ENCODE results near the gene BCL6.

Gene BCL6

GRCh38 chr3:187737368-187738070 lies 7.7 kb downstream of the BCL6 start:
- TF ChIP-seq CTCF (IDR thresholded peaks at IDR 0.05; ENCODE audit: borderline replicate concordance, insufficient read depth, low read depth, low read length), result no peak
- H3K4me3 ChIP-seq (ENCODE audit: low read depth, low read length), result no peak overlapping the region

- H3K4me3 ChIP-seq (ENCODE audit: low read depth, low read length), result no peak overlapping the region
- TF ChIP-seq CTCF (IDR thresholded peaks at IDR 0.05; ENCODE audit: borderline replicate concordance, insufficient read depth, low read depth, low read length), result no peak
Measured at GRCh38 chr3:187737006-187737367, 8.3 kb downstream of the BCL6 start.

GRCh38 chr3:187736418-187736871 lies 8.8 kb downstream of the BCL6 start:
- TF ChIP-seq CTCF (IDR thresholded peaks at IDR 0.05; ENCODE audit: borderline replicate concordance, insufficient read depth, low read depth, low read length), result no peak
- no peak overlapping the region for H3K4me3 ChIP-seq (ENCODE audit: low read depth, low read length)

- no peak overlapping the region for H3K4me3 ChIP-seq (ENCODE audit: low read depth, low read length)
- TF ChIP-seq CTCF (IDR thresholded peaks at IDR 0.05; ENCODE audit: borderline replicate concordance, insufficient read depth, low read depth, low read length), result no peak
Measured at GRCh38 chr3:187735837-187736236, 9.4 kb downstream of the BCL6 start.

- TF ChIP-seq CTCF (IDR thresholded peaks at IDR 0.05; ENCODE audit: borderline replicate concordance, insufficient read depth, low read depth, low read length), result no peak
- H3K4me3 ChIP-seq (ENCODE audit: low read depth, low read length), result no peak overlapping the region
Measured at GRCh38 chr3:187735383-187735782, 9.9 kb downstream of the BCL6 start.

GRCh38 chr3:187734841-187735240 lies 10.4 kb downstream of the BCL6 start:
- no peak overlapping the region for H3K4me3 ChIP-seq (ENCODE audit: low read depth, low read length)
- no peak for TF ChIP-seq CTCF (IDR thresholded peaks at IDR 0.05; ENCODE audit: borderline replicate concordance, insufficient read depth, low read depth, low read length)

GRCh38 chr3:187733371-187733770 lies 11.9 kb downstream of the BCL6 start:
- no peak overlapping the region for H3K4me3 ChIP-seq (ENCODE audit: low read depth, low read length)
- TF ChIP-seq CTCF (IDR thresholded peaks at IDR 0.05; ENCODE audit: borderline replicate concordance, insufficient read depth, low read depth, low read length), result no peak
